GM12878 (cell line): ENCODE data around the gene SOWAHB. TPM values are rescaled to one million over a fixed set of nuclear protein-coding genes. Genes with fewer than 3 reads are reported as not detected.

ENCODE experiments used
- ATAC-seq: fragments of 200-7000 bp; cut with Tn5 transposase; 3 replicates; pipeline ENCODE4 v1.9.1; 2020; ENCODE audit warnings: mild to moderate bottlenecking, moderate library complexity
- BruUV-seq: library from RNA; stranded (reverse); fragments of 400-500 nt; replicated peaks from 2 replicates; lab custom pipeline; 2021; lab: Mats Ljungman, UMichigan
- CTCF ChIA-PET: fragments of 300-600 bp; sonication (Branson Sonifier 250); formaldehyde crosslinking; extraction: SDS; loops from one replicate; lab custom pipeline; 2021; ENCODE audit warnings: inconsistent platforms; lab: Yijun Ruan, JAX
- POLR2A ChIA-PET: fragments of 350-600 bp; formaldehyde crosslinking; extraction: SDS; loops from one replicate; lab custom pipeline; 2021; ENCODE audit warnings: inconsistent platforms; lab: Charles Lee
- RAD21 ChIA-PET: fragments of 300-600 bp; sonication (Branson Sonifier 250); formaldehyde crosslinking; loops from one replicate; lab custom pipeline; 2023; ENCODE audit warnings: antibody characterized with exemption; ENCODE audit not compliant: unreplicated experiment; lab: Charles Lee
- SMC1A ChIA-PET: fragments of 300-600 bp; sonication (Branson Sonifier 250); formaldehyde crosslinking; loops from one replicate; lab custom pipeline; 2023; ENCODE audit not compliant: unreplicated experiment, uncharacterized antibody; lab: Charles Lee
- DNase-seq: peaks from one replicate; pipeline ENCODE4 v3.0.0-alpha.2; 2011; ENCODE audit warnings: low read depth, low spot score
- FAIRE-seq: peaks from 3 replicates; lab custom pipeline; 2011; peaks lifted over from hg19 to GRCh38; lab: Jason Lieb, UNC
- H2AFZ ChIP-seq: 2 replicates; pipeline ENCODE4 v1.6.0; 2011; ENCODE audit warnings: low read depth, low read length, control low read depth; ENCODE audit not compliant: control insufficient read depth
- H3K27ac ChIP-seq: 2 replicates; pipeline ENCODE4 v1.5.1; 2011; ENCODE audit warnings: control low read depth; ENCODE audit not compliant: control insufficient read depth, insufficient read depth
- H3K27me3 ChIP-seq, 2 experiments: replicated peaks in 1 of 2; 2 replicates each; pipeline versions ENCODE4 v1.6.0 to v1.6.1; 2011; ENCODE audit warnings: low read length in 1 of 2; ENCODE audit not compliant: control insufficient read depth in 2 of 2, insufficient read depth in 2 of 2
- H3K36me3 ChIP-seq, 2 experiments: 2 replicates each; pipeline ENCODE4 v1.5.1; 2011; ENCODE audit warnings: low read length in 1 of 2; ENCODE audit not compliant: control insufficient read depth in 2 of 2, insufficient read depth in 2 of 2
- H3K4me1 ChIP-seq: 2 replicates; pipeline ENCODE4 v1.6.1; 2011; ENCODE audit warnings: mild to moderate bottlenecking, low read length, moderate library complexity, mixed read lengths; ENCODE audit not compliant: control insufficient read depth, insufficient read depth
- H3K4me2 ChIP-seq: 2 replicates; pipeline ENCODE4 v1.6.0; 2011; ENCODE audit warnings: control low read depth; ENCODE audit not compliant: control insufficient read depth, insufficient read depth
- H3K4me3 ChIP-seq: fragments of 200-600 bp; sonication (generic); 2 replicates; pipeline ENCODE4 v1.5.1; 2016
- H3K79me2 ChIP-seq: 2 replicates; pipeline ENCODE4 v1.6.0; 2011; ENCODE audit warnings: low read length; ENCODE audit not compliant: control insufficient read depth, insufficient read depth
- H3K9ac ChIP-seq: 2 replicates; pipeline ENCODE4 v1.8.0; 2011; ENCODE audit warnings: low read length, control low read depth, mixed read lengths; ENCODE audit not compliant: control insufficient read depth, insufficient read depth
- H3K9me3 ChIP-seq: replicated peaks from 3 replicates; pipeline ENCODE4 v1.5.1; 2011; ENCODE audit warnings: mild to moderate bottlenecking, low read length; ENCODE audit not compliant: control insufficient read depth, insufficient read depth
- H4K20me1 ChIP-seq: 2 replicates; pipeline ENCODE4 v1.6.0; 2011; ENCODE audit not compliant: control insufficient read depth, insufficient read depth
- MEF2A ChIP-seq: IDR thresholded peaks from 2 replicates; pipeline ENCODE4 v1.6.1; 2011; ENCODE audit warnings: low read depth, mild to moderate bottlenecking, low read length, moderate library complexity; ENCODE audit not compliant: insufficient read depth
- RELB ChIP-seq: fragments of 450-650 bp; IDR thresholded peaks from 2 replicates; pipeline ENCODE4 v1.6.1; 2017; ENCODE audit warnings: low read depth, mild to moderate bottlenecking, moderate library complexity
- SUZ12 ChIP-seq: fragments of 200-600 bp; sonication (generic); IDR thresholded peaks from one replicate; pipeline ENCODE4 v1.6.1; 2018; ENCODE audit warnings: antibody characterized with exemption, mild to moderate bottlenecking; ENCODE audit not compliant: unreplicated experiment
- ZBTB40 ChIP-seq: fragments of 450-650 bp; IDR thresholded peaks from 2 replicates; pipeline ENCODE4 v1.6.1; 2016; ENCODE audit warnings: mild to moderate bottlenecking, moderate library complexity, borderline replicate concordance
- WGBS: methylation state at CpG from one replicate; pipeline ENCODE4 v1.1.6; 2016; ENCODE audit warnings: low lambda C conversion rate; ENCODE audit not compliant: insufficient replicate concordance, insufficient coverage; ENCODE audit errors: missing lambda C conversion rate; 5-methylcytosine and 5-hydroxymethylcytosine counted together
- in situ Hi-C: fragments of 300-500 bp; cut with MboI; formaldehyde crosslinking; loops from 9 replicates; pipeline ENCODE4 v1.14.3; 2018; ENCODE audit warnings: mixed read lengths
- intact Hi-C: fragments of 100-400 bp; cut with micrococcal nuclease; formaldehyde crosslinking; loops from one replicate; pipeline ENCODE4 v1.14.2; 2022; ENCODE audit not compliant: unreplicated experiment
- polyA plus RNA-seq, 11 experiments: library from polyadenylated mRNA; depleted of rRNA in 4 of 11; unstranded in 6 of 11; stranded (reverse) in 5 of 11; fragments of >200 nt; fragmentation: Nextera tagmentation in 4 of 11; fragmentation: Illumina TruSeq in 1 of 11; extraction: Ambion mirVana in 4 of 11; extraction: Trizol in 1 of 11; gene quantifications; 1 replicate in 1 of 11; 2 replicates in 10 of 11; pipeline versions ENCODE4 v1.2.1 to v1.2.3, GENCODE V29; 2011 to 2016; ENCODE audit warnings: inconsistent platforms in 2 of 11, missing spikeins in 2 of 11, low read depth in 1 of 11
- total RNA-seq, 4 experiments: library from RNA; depleted of rRNA in 3 of 4; stranded (reverse); fragments of >200 nt in 3 of 4; fragmentation: Illumina TruSeq in 1 of 4; extraction: Trizol in 1 of 4; gene quantifications; 2 replicates each; pipeline versions ENCODE4 v1.2.1 to v1.2.3, GENCODE V29; 2013 to 2021
- TF ChIP-seq, protein P1 (sequence below): IDR thresholded peaks from 2 replicates; pipeline ENCODE4 v1.6.1; 2012; ENCODE audit warnings: low read depth, low read length, improper control_type of control experiment

SOWAHB gene
- total and polyA plus RNA-seq, 10 of the 15 experiments (the other 5 are each of a cell fraction or from before 2014, with no cell fraction given), result 0.01 to 0.13 (median 0.05) TPM; not detected in 4

GRCh38 chr4:76851375-76851774, 46.6 kb downstream of the SOWAHB start:
- POLR2A ChIA-PET, result no interaction called here

More at GRCh38 chr4:76851375-76851774, 46.6 kb downstream of the SOWAHB start:
- Histone ChIP-seq H3K4me1 (peaks cover 8% of the 10 kb centered on the region; the same call in 1 of the 2 replicates), H3K27ac (no peak overlapping the region), H3K4me3 (no peak overlapping the region), H3K79me2 (no peaks in the 10 kb centered on the region), H3K9ac (no peak overlapping the region), H3K27me3 (no peaks in the 10 kb centered on the region), H3K36me3 (no peaks in the 10 kb centered on the region)
- CTCF ChIA-PET, result no interaction called here
- SMC1A ChIA-PET, result no interaction called here
- RAD21 ChIA-PET, result no interaction called here
- ATAC-seq, result no peak
- DNase-seq, result no peak
- no TSS peak for BruUV-seq
- no peak for TF ChIP-seq RELB
- TF ChIP-seq SUZ12, result no peak
- no peak for TF ChIP-seq ZBTB40
- TF ChIP-seq, protein P1, sequence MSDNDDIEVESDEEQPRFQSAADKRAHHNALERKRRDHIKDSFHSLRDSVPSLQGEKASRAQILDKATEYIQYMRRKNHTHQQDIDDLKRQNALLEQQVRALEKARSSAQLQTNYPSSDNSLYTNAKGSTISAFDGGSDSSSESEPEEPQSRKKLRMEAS, result no peak
- TF ChIP-seq MEF2A, result no peak
- TF ChIP-seq, all 136 proteins: peak for 0
- H4K20me1 ChIP-seq, result no peaks in the 10 kb centered on the region
- no peaks in the 10 kb centered on the region; the same call in 2 of the 3 replicates for H3K9me3 ChIP-seq
- H2AFZ ChIP-seq, result no peak overlapping the region
- no peak overlapping the region for H3K4me2 ChIP-seq
- no peak for FAIRE-seq
- intact Hi-C loops (no loop called here), in situ Hi-C loops (no loop called here)
- 71% methylated on average over 2 of the region's 2 CpGs for WGBS
